GM19043 (cell line): ENCODE results near the gene POGLUT2.

Experiments
- ATAC-seq: cut with Tn5 transposase; IDR thresholded peaks from one replicate; pipeline ENCODE4 v1.9.1; 2021; ENCODE audit warnings: low read depth; ENCODE audit not compliant: unreplicated experiment

Gene POGLUT2

DNA sequence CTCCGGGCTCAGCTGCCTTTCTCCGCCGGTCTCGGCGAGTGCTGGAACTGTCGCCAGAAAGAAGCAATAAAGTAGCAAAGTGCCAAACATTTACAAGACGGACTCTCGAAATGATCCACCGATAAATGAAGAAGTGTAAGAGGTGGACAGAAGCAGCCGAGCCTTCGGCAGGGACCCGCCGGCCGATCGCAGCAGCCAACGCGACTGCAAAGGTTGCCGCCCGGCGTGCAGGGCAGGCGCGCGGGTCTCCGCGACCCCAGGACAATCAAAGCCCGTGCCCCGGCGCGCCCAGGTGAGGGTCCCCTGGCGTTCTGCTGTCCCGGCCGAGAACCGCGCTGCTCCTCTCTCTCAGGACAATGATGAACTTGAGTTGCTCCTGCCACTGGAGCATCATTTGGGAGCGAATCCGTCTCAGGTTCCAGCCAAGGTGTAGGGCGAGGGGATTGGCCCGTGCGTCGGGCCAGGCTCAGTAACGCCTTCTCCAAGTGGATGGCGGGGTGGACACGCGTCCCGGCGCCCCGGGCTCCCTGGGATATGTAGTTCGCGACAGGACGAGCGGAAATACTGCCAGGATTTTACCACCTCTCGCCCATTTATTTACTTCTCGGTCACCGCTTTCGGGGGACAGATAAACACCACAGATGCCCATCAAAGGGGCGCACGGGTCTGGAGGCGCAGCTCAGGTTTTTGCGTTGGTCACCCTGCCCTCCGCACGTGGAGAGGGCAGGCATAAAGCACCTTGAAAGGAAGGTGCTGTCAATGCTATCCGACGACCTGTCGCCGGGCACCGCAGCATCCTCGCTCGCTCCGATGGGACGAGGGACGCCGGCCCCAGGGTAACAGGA, at the start of gene POGLUT2, which contains the start of gene BIVM:
Gene POGLUT2, minus strand, starts transcription at position 396 of the 845 bp plus-strand sequence. Its CDS starts 306 bp downstream, at position 90.
Gene BIVM, plus strand, starts transcription at position 539 of the 845 bp plus-strand sequence. CDS start 8,149 bp downstream, outside the sequence.
- peak; percentile 80 for ATAC-seq

DNA sequence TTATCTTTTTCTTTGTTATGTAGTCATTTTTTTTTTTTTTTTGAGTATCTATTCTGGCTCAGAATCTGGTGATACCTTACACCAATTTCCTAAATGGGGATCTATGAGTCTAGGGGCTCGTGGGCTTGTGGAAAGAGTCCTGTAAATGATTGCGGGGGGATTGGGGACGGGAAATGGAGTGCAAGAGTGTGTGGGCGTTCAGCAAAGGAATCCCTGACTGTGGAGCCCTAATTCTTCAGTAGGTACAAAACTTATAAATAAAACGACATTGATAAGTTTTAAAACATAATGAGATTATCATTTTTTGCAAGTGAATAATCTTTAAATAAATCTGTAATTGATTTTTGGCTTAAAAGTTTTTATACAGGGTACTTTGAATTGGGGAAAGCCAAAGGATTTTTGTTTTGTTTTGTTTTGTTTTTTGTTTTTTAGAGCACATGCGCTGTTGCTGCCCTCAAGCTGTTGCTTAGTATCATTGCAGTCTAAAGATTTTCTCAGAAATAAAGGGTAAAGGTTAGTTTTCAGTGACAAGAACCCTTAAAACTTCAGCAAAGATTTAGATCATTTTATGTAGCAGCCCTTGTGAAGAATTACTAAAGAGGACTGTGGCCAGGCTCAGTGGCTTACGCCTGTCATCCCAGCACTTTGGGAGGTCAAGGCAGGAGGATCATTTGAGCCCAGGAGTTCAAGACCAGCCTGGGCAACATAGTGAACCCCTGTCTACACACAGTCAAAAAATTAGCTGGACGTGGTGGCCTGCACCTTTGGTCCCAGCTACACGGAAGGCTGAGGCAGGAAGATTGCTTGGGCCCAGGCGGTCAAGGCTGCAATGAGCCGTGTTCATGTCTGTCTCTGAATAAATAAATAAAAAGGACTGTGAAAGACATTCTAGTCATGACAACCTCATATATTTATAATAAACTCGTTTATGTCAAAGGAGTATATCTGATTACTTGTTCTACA, 48.8 kb upstream of the POGLUT2 start:
- no peak for ATAC-seq

DNA sequence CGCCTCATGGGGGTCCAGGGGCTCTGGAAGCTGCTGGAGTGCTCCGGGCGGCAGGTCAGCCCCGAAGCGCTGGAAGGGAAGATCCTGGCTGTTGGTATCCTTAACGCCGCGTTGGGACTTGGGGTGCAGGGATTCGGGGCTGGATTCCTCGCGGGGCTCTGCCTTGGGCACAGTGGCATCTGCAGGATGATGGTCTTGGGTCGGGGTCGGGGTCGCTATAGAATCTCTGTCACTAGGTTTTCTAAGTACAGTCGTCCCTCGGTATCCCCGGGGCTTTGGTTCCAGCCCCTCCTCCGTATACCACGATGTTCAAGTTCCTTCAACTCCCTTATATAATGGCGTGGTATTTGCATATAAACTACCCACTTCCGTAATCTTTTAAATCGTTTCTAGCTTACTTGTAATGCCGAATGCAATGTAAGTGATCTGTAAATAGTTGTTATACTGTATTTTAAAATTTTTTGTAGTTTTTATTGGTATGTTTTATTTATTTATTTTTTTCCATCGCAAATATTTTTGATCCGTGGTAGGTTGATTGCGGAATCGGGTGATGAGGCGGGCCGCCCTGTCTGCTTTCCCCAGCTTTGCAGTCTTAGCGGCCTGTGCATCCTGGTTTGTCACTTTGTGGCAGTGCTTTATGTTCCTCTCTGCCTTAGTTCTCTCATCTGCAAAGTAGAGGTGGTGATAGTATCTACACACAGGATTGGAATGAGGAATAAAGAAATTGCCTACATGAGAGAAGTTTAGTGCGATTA, 47.7 kb upstream of the POGLUT2 start:
- ATAC-seq, result peak; percentile 37

DNA sequence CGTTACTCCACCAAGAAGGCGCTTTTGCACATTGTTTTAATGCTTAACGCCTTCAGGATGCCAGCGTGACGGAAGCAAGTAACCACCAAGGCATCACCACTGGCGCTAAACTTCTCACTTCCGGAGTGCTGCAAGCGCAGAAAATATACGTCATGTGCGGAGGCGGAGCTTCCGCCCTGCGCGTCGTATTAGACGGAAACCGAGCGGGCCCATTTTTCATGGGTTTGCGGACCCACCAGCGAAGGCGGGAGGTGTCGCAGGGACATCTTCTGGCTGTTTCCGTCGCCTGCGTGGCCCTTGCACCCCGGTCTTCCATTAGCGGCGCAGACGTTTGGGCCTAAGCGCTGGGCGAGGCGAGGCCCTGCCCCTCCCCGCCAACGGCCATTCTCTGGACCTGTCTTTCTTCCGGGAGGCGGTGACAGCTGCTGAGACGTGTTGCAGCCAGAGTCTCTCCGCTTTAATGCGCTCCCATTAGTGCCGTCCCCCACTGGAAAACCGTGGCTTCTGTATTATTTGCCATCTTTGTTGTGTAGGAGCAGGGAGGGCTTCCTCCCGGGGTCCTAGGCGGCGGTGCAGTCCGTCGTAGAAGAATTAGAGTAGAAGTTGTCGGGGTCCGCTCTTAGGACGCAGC, 47.0 kb upstream of the POGLUT2 start, which contains the start of gene ERCC5:
Gene ERCC5, plus strand, starts transcription at position 403 of the 631 bp plus-strand sequence. CDS start 235 bp downstream, outside the sequence.
- ATAC-seq, result peak; percentile 76

DNA sequence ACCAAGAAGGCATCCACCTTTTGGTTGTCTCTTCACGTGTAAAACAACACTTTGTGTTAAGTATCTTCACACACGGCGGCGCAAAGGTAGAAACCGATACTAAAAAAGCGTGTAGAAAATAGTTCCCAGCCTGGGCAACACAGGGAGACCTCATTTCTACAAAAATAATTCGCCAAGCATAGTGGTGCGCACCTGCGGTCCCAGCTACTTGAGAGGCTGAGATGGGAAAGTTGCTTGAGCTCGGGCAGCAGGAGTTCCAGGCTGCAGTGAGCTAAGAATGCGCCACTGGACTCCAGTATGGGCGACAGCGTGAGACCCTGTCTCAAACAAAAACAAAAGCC, 46.5 kb upstream of the POGLUT2 start:
- peak; percentile 14 for ATAC-seq

DNA sequence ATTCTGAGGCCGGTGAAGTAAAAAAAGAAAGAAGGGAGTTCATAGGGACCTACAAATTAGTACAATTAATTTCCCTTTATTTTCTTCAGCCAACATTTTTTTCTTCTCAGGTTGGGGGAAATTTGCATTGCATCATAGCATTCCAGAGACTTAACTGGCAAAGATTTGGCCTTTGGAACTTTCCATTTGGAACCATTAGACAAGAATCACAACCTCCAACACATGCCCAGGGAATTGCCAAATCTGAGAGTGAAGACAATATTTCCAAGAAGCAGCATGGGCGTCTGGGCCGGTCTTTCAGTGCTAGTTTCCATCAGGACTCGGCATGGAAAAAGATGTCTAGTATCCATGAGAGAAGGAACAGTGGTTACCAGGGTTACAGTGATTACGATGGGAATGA, 40.7 kb upstream of the POGLUT2 start:
- ATAC-seq, result no peak

DNA sequence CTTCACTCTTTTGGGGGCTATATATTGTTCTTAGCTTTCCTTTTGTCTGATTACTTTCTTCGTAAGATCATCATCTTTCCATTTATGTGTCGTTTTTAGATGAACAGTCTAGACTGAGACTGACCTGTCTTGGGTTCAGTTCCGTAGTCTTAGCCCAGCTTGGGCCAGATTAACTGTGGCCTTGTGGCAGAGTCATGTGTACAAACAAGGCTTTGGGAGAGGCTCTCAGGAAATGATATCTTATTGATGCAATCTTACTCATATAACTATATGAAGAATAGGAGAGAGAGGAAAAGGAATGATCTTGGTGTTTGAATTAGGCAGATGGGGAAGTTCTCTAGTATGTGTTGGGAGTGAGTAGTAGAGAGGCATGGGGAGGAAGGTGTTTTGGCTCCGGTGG, 40.2 kb upstream of the POGLUT2 start:
- ATAC-seq, result no peak

DNA sequence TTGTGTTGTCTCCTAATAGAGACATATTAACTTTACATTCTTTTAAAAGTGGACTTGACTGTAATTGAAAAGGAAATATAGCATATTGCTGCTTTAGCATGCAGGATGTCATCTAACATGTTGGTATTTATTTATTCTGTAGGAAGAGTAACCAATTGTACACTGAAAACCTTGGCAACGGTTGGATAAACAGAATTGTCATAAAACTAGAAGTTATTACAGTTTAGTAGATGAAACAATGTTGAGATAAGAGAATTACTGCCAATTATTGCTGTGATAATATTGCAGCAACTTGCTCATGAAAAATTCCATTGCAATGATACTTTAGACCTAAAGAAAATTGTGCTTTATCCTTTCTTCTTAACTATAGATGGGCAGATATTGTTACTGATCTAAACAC, 39.5 kb upstream of the POGLUT2 start:
- ATAC-seq, result no peak

DNA sequence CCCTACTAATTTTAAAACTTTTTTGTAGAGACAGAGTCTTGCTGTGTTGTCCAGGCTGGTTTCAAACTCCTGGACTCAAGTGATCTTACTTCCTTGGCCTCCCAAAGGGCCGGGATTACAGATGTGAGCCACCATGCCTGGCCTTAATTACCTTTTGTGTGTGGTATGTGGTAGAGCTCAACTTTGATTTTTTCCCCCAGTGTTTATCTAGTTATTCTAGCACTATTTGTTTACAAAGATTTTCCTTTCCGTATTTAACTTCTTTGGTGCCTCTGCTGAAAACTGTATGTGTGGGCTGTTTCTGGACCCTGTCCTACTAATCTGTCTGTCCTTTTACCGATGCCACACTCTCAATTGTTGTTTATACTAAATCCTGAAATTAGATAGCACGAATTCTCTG, 37.7 kb upstream of the POGLUT2 start:
- no peak for ATAC-seq

DNA sequence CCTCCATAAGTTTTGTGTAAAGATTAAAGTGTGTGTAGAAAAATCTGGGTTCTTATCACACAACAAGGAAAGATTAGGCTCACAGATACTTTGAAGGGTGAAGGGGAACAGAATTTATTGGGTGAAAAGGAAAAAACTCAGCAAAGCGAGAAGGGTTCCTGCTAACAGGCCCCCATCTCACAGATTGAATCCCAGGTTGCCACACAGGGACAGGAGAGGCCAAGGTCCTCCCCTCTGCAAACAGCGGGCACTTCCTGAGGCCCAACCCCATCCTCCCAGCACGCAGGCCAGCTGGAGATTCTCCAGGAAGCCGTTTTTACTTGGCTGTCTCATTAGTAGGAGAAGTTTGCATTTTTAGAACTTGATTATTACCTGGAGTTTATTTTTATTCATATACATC, 31.9 kb upstream of the POGLUT2 start:
- ATAC-seq, result no peak

DNA sequence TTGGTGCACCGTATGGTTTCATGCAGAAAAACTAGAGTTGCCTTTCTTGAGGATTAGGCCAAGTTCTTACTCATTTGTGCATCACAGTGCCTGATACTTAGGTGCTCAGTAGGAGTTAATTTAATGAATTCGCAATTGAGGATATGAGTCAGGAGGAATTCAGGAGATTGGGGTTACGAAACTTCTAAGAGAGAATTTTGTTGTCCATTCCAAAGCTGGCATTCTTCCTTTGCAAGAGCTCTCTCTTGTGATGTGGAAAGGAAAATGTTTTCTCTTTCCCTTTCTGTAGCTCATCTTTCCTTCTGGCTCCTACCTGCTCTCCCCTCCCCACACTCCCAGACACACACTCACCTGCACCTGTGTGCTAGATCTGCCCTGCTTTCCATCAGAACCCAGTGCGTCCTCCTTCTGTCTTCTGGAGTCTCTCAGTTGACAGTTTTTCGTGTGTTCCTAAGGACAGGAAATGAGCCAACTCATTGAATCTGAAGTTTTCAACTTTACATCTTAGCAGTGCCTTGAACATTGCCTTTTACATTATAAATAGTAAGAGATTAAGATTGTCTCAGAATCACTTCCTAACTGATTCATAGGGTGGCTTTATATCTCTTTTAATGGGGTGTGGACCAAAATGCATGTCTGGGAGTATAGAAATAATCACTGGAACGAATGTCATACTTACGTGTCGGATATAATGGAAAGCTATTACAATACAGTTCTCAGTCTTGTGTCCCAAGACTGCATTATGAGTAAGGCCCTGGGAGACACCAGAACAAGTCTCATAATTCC, 27.3 kb upstream of the POGLUT2 start:
- ATAC-seq, result no peak

DNA sequence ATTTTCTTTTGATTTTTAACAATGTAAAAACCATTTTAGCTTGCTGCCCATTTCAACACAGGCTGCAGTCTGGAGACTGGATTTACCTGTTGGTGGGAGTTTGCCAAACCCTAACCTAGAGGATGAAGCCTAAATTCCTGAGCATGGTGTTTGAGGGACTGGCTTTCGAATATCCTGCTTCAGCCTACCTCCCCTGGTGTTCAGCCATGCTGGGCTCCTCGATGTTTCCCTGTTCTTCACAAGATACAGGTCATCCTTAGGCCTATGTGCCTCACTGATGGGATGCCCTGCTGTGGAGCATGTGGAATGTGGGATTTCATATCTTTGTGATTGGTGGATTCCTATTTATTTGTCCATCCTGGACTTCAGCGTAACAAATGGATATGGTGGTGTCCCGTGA, 26.6 kb upstream of the POGLUT2 start:
- ATAC-seq, result no peak

DNA sequence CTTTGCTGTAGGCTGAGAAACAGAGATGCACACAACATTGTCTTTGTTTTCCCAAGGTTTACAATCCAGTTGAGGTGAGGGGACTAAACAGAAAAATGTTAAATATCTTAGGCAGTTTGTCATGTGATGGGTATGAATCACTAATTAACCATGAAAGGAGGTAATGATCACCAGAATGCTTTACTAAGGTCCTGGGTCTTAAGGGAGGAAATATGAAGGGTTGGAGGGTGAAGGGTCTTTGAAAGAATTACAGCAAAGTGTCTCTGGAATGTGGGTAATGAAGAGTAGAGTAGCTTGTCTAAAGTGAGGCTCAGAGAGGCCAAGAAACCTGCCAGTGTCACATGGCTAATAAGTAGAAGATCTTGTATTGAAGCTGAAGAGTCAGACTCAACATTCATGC, 19.1 kb upstream of the POGLUT2 start:
- ATAC-seq, result no peak

DNA sequence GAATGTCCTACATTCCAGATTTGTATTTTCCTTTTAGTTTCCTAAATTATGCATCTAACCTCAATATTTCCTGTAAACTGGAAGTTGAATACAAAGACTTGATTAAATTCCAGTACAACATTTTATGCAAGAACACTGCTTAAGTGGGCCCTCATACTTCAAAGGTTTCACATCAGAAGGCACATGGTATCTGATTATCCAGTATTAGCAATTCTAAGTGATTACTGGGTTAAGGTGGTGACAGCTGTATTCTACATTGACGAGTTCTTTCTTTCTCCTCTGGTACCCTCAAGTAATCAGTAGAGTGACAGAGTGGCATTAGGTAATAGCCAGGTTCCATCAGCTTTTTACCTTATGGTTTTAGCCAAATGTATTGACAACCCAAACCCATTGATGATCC, 18.5 kb upstream of the POGLUT2 start:
- ATAC-seq, result no peak

DNA sequence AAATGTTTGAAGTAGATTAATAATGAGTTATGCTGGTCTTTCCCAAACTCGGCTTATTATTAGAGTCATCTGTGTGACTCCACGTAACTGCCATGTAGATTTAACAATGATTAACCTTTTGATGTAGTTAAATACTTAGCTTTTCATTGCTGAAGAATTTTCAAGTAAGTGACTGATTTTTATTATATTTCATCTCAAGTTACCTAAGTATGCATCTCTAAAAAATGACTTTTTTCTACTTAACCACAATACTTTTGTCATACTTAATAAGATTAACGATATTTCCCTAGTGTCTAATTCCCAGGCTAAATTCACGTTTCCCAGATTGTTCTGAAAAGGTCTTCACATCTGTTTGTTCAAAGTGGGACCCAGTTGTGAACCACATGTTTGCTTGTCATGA, 17.9 kb upstream of the POGLUT2 start:
- ATAC-seq, result no peak

DNA sequence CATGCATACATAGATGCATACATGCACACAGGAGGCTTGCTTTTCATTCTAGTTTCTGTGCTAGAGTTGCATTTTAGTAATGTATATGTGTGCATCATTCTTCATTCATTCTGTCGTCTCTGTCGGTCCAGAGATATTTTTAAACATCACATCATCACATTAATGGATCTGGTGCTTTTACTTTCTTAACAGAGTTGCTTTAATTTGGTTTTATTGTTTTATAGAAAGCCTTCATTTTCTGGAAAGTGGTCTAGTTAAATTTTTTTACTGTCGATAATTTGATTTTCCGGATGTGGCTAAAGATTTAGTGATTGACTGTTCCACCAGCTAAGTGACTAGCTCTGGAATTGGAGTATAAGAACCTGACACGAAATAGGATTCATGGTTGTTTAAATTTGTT, 17.0 kb upstream of the POGLUT2 start:
- no peak for ATAC-seq

DNA sequence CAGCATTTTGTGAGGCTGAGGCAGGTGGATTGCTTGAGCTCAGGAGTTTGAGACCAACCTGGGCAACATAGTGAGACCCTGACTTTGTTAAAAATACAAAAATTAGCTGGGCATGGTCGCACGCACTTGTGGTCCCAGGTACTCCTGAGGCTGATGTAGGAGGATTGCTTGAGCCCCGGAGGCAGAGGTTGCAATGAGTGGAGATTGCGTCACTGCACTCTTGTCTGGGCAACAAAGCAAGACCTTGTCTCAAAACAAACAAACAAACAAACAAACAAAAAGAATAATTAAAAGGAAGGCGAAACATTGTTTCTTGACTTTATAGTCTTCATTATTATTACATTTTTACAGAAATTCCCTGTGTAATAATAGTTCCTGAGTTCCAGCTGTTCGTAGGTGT, 16.0 kb upstream of the POGLUT2 start:
- no peak for ATAC-seq

DNA sequence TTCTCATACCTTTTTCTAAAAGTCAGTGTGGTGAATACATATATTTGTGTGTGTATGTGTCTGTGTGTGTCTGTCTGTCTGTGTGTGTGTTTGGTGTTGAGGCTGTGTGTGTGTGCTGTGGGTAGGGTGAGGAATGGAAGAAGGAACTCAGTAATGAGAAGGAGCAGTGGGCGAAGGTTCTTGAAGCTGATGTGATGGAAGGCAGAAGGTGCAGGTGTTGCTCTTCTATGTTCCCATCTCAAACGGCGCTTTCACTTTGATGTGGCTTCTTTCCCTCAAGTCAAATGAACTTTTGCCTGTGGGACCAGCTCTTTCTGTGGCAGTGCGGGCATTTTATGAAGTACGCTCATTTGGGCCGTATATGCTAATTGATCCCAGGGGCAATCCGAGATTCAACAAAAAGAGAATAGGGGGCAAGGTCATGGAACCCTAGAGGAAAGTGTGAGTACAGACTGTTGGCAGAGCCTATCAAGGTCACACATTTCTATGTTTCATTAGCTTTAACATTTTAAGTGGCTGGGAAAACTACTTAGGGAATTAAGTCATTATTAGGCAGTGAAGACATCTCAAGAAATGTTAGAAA, 15.3 kb upstream of the POGLUT2 start:
- no peak for ATAC-seq
